Suprapubic skin (tissue), 3 donors: ENCODE results near the gene EEPD1.

Experiments used
- CTCF ChIP-seq, 2 donors: fragments of 200-600 bp in 1 of 2; fragments of 450-650 bp in 1 of 2; sonication (generic) in 1 of 2; IDR thresholded peaks; one replicate each; pipeline ENCODE4 v1.5.1; 2016 to 2019; ENCODE audit warnings: antibody characterized with exemption in 2 of 2, mild to moderate bottlenecking in 1 of 2, moderate library complexity in 1 of 2
- EP300 ChIP-seq: sonication (generic); formaldehyde crosslinking; IDR thresholded peaks from one replicate; pipeline ENCODE4 v1.6.1; 2017; ENCODE audit warnings: antibody characterized with exemption

- TF ChIP-seq CTCF (IDR thresholded peaks at IDR 0.05), result no peak
- TF ChIP-seq EP300, result no peak
Observed at GRCh38 chr7:36317276-36317675, 164.2 kb downstream of the EEPD1 start.
